Esophagus (tissue), 2 donors: ENCODE measurements around the gene ATXN7L1. TPM values are rescaled to one million over a fixed set of nuclear protein-coding genes. Genes with fewer than 3 reads are reported as not detected.
"Not testable (repeated sequence)": the region's sequence is repeated elsewhere in the genome, so short reads cannot be mapped to it uniquely, and the experiment has no call there.

Experiments used
- H3K27ac ChIP-seq, 2 donors: one replicate each; pipeline ENCODE4 v1.5.1; 2013; ENCODE audit warnings: low read depth in 2 of 2, mild to moderate bottlenecking in 2 of 2, inconsistent platforms in 1 of 2, low read length in 1 of 2, moderate library complexity in 1 of 2
- H3K27me3 ChIP-seq, 2 donors: one replicate each; pipeline ENCODE4 v1.6.1; 2013; ENCODE audit warnings: low read length in 2 of 2, control low read depth in 1 of 2, mild to moderate bottlenecking in 1 of 2; ENCODE audit not compliant: insufficient read depth in 2 of 2, control insufficient read depth in 1 of 2
- H3K36me3 ChIP-seq, 2 donors: one replicate each; pipeline ENCODE4 v1.6.1; 2013; ENCODE audit warnings: low read length in 1 of 2; ENCODE audit not compliant: control insufficient read depth in 2 of 2, insufficient read depth in 2 of 2
- H3K4me1 ChIP-seq, 2 donors: one replicate each; pipeline ENCODE4 v1.6.1; 2013; ENCODE audit warnings: low read length in 1 of 2; ENCODE audit not compliant: control insufficient read depth in 2 of 2, insufficient read depth in 2 of 2
- H3K4me3 ChIP-seq, 2 donors: one replicate each; pipeline ENCODE4 v1.5.1; 2013; ENCODE audit warnings: low read length in 2 of 2, mild to moderate bottlenecking in 2 of 2, low read depth in 1 of 2, moderate library complexity in 1 of 2
- H3K9me3 ChIP-seq, 2 donors: one replicate each; pipeline ENCODE4 v1.6.1; 2013; ENCODE audit warnings: mild to moderate bottlenecking in 2 of 2, low read depth in 1 of 2, low read length in 1 of 2, moderate library complexity in 1 of 2; ENCODE audit not compliant: control insufficient read depth in 2 of 2, insufficient read depth in 1 of 2
- WGBS, 2 donors: extraction: QIAGEN DNeasy Blood & Tissue Kit; methylation state at CpG; one replicate each; pipeline ENCODE4 v1.1.7; 2013; 5-methylcytosine and 5-hydroxymethylcytosine counted together
- polyA plus RNA-seq, 2 donors: library from polyadenylated mRNA; stranded (reverse); fragments of 200-250 nt; gene quantifications; one replicate each; pipeline ENCODE4 v1.2.3, GENCODE V29; 2013
- donor health status: healthy with polysubstance abuse.
- donor health status: Bipolar disorder and iron deficiency.

ATXN7L1 gene
- polyA plus RNA-seq, 2 donors, result 4.0 to 4.8 TPM

DNA sequence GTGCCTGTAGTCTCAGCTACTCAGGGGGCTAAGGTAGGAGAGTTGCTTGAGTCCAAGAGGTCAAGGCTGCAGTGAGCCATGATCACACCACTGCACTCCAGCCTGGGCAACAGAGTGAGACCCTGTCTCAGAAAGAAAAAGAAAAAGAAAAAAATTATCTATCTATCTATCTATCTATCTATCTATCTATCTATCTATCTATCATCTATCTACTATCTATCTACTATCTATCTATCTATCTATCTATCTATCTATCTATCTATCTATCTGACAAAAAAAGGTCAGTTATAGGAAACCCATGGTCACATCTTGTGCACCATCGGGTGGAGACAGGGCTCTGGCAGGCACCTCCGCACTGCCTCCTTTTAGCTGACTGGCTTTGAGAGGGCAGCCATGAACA lies 85.9 kb downstream of the ATXN7L1 start:
- H3K9me3 ChIP-seq, H3K27me3 ChIP-seq, H3K4me1 ChIP-seq, H3K27ac ChIP-seq, H3K4me3 ChIP-seq, H3K36me3 ChIP-seq: not testable (repeated sequence)
- 97 to 100% methylated on average over 2 of the region's 2 CpGs for WGBS, 2 donors

DNA sequence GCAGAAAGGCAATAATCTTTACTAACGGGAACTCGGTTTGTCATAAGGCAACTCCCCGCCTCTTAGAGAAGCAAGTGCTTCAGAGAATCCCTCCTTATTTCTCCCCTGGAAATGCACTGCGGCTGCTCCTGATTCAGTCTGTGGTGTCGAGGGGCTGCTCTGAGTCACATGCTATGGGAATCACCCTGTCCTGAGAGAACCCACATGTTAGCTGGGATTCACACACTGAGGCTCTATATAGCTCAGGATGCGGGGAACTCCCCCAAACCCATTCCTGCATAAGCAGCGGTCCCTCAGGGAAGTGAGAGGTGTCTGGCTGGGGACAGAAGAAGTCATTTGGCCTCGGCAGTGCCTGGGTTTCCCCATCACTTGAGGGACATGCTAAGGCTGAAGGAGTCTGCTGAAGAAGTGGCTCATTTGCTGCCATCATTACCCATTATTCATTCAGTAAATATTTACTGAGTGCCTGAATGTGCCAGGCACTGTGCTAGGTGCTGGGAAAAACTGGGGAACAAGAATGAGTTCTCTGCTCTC lies 87.5 kb downstream of the ATXN7L1 start:
- Histone ChIP-seq H3K27ac (no peak overlapping the region), H3K36me3 (peaks cover 0 to 7% of the 10 kb centered on the region in 2 donors), H3K9me3 (no peaks in the 10 kb centered on the region), H3K27me3 (no peaks in the 10 kb centered on the region), H3K4me3 (no peak overlapping the region), H3K4me1 (peaks cover 0 to 7% of the 10 kb centered on the region in 2 donors)
- 79 to 87% methylated on average over 8 of the region's 8 CpGs for WGBS, 2 donors

GRCh38 chr7:105788356-105788755 lies 88.0 kb downstream of the ATXN7L1 start:
- Histone ChIP-seq H3K9me3 (no peaks in the 10 kb centered on the region), H3K27me3 (no peaks in the 10 kb centered on the region), H3K4me1 (peaks cover 0 to 7% of the 10 kb centered on the region in 2 donors), H3K36me3 (peaks cover 0 to 7% of the 10 kb centered on the region in 2 donors), H3K27ac (no peak overlapping the region), H3K4me3 (no peak overlapping the region)
- WGBS, 2 donors, result 88 to 89% methylated on average over 15 of the region's 15 CpGs

DNA sequence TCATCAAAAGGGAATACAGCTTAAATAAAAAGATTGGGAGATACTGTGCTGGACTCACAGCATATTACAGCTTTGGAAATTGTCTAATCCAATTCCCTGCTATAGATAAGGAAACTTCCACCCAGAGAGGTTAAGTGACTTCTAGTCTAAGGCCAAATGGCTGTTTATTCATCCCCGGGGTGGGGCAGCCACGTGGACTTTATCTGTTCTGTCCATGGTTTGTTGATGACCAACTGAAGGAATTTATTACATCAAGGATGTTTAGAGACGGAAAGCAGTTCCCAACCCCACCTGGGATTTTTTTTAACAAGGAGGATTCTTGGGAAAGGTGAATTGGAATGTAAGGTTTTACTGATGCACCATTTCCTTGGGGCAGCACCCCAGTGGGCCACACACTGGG lies 88.6 kb downstream of the ATXN7L1 start:
- WGBS, 2 donors, result 76 to 82% methylated on average over 3 of the region's 3 CpGs
- Histone ChIP-seq H3K4me3 (no peak overlapping the region), H3K36me3 (peaks cover 0 to 7% of the 10 kb centered on the region in 2 donors), H3K27ac (no peak overlapping the region), H3K27me3 (no peaks in the 10 kb centered on the region), H3K9me3 (no peaks in the 10 kb centered on the region), H3K4me1 (peaks cover 0 to 7% of the 10 kb centered on the region in 2 donors)

- Histone ChIP-seq H3K36me3 (peaks cover 0 to 7% of the 10 kb centered on the region in 2 donors), H3K27ac (no peak overlapping the region), H3K9me3 (no peaks in the 10 kb centered on the region), H3K27me3 (no peaks in the 10 kb centered on the region), H3K4me1 (peaks cover 0 to under 1% of the 10 kb centered on the region in 2 donors), H3K4me3 (no peak overlapping the region)
- WGBS, 2 donors, result 75 to 80% methylated on average over 10 of the region's 10 CpGs
These were observed 89.6 kb downstream of the ATXN7L1 start for GRCh38 chr7:105786520-105787470.

GRCh38 chr7:105782391-105783042 lies 93.9 kb downstream of the ATXN7L1 start:
- Histone ChIP-seq H3K4me3 (no peak overlapping the region), H3K27me3 (no peaks in the 10 kb centered on the region), H3K27ac (no peak overlapping the region), H3K9me3 (no peaks in the 10 kb centered on the region), H3K36me3 (no peaks in the 10 kb centered on the region), H3K4me1 (no peaks in the 10 kb centered on the region)
- 78 to 89% methylated on average over 10 of the region's 10 CpGs for WGBS, 2 donors

GRCh38 chr7:105779856-105780780 lies 96.3 kb downstream of the ATXN7L1 start:
- Histone ChIP-seq H3K9me3 (no peaks in the 10 kb centered on the region), H3K27me3 (no peaks in the 10 kb centered on the region), H3K36me3 (no peaks in the 10 kb centered on the region), H3K4me3 (no peak overlapping the region), H3K4me1 (no peaks in the 10 kb centered on the region), H3K27ac (no peak overlapping the region)
- 66 to 76% methylated on average over 4 of the region's 4 CpGs for WGBS, 2 donors

GRCh38 chr7:105778956-105779355 lies 97.4 kb downstream of the ATXN7L1 start:
- Histone ChIP-seq H3K36me3 (no peaks in the 10 kb centered on the region), H3K9me3 (no peaks in the 10 kb centered on the region), H3K4me3 (no peak overlapping the region), H3K27ac (no peak overlapping the region), H3K4me1 (no peaks in the 10 kb centered on the region), H3K27me3 (no peaks in the 10 kb centered on the region)
- 86 to 93% methylated on average over 3 of the region's 3 CpGs for WGBS, 2 donors
